Measurements from ENCODE around the gene EIF4E1B.

Gene EIF4E1B

DNA sequence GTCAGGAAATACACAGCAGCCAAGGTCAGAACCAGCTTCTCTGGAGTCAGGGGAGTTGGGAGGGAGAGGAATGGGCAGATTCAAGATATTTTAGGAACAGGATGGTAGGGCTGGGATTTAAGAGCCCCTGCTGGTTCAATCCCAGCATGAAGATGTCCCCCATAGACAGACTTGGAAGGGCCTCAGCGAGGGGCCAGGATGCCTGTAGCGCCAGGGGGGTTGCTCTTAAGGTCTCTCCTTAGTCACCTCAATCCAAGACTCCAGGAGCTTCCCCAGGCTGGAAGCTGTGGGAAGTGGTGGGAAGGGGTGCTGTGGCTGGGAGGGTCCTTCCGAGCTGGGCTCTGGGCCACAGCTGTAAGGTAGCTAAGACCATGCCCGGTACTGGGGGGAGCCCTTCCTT is 8.7 kb downstream of the EIF4E1B start:
- no peaks in the 10 kb centered on the region for H3K4me1 ChIP-seq (ENCODE audit: low read depth, poor library complexity, severe bottlenecking)
- no peak overlapping the region for H3K27ac ChIP-seq
- H3K9ac ChIP-seq = no peak overlapping the region
- no peak overlapping the region for H3K4me3 ChIP-seq (IDR thresholded peaks at IDR 0.05; ENCODE audit: insufficient read depth, low read depth, low read length)
- H3K27me3 ChIP-seq (ENCODE audit: insufficient read depth, low read depth) = no peaks in the 10 kb centered on the region
- no peak overlapping the region for H2AFZ ChIP-seq (ENCODE audit: low read depth)
- H3K4me2 ChIP-seq = no peak overlapping the region
- no peak for TF ChIP-seq CTCF (conservative IDR thresholded peaks at IDR 0.05; ENCODE audit: low read depth, low read length)
- no peaks in the 10 kb centered on the region for H4K20me1 ChIP-seq (ENCODE audit: insufficient read depth)
- no peaks in the 10 kb centered on the region for H3K36me3 ChIP-seq (ENCODE audit: insufficient read depth)
- H3K79me2 ChIP-seq (ENCODE audit: insufficient read depth, low read depth) = no peaks in the 10 kb centered on the region

DNA sequence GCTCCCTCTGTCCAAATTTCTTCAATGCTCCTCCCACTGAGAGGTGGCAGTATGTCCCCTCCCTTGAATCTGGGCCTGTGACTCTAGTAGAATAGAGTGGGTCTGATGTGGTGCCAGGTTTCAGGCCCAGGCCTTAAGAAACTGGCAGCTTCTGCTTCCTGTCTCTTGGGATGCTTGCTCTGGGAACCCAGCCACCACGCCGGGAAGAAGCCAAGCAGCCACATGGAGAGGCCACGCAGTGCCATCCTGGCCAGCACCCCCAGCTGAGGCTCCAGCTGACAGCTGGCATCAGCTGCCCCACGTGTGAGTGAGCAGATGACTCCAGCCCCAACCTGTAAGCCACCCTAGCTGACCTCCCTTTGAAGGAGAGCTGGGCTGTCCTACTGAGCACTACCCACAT is 9.5 kb downstream of the EIF4E1B start:
- no peak for TF ChIP-seq CTCF (conservative IDR thresholded peaks at IDR 0.05; ENCODE audit: low read depth, low read length)
- no peak overlapping the region for H3K4me2 ChIP-seq
- H4K20me1 ChIP-seq (ENCODE audit: insufficient read depth) = no peaks in the 10 kb centered on the region
- no peak overlapping the region for H3K27ac ChIP-seq
- no peaks in the 10 kb centered on the region for H3K36me3 ChIP-seq (ENCODE audit: insufficient read depth)
- no peaks in the 10 kb centered on the region for H3K27me3 ChIP-seq (ENCODE audit: insufficient read depth, low read depth)
- H2AFZ ChIP-seq (ENCODE audit: low read depth) = no peak overlapping the region
- no peak overlapping the region for H3K4me3 ChIP-seq (IDR thresholded peaks at IDR 0.05; ENCODE audit: insufficient read depth, low read depth, low read length)
- no peaks in the 10 kb centered on the region for H3K4me1 ChIP-seq (ENCODE audit: low read depth, poor library complexity, severe bottlenecking)
- H3K79me2 ChIP-seq (ENCODE audit: insufficient read depth, low read depth) = no peaks in the 10 kb centered on the region
- no peak overlapping the region for H3K9ac ChIP-seq

DNA sequence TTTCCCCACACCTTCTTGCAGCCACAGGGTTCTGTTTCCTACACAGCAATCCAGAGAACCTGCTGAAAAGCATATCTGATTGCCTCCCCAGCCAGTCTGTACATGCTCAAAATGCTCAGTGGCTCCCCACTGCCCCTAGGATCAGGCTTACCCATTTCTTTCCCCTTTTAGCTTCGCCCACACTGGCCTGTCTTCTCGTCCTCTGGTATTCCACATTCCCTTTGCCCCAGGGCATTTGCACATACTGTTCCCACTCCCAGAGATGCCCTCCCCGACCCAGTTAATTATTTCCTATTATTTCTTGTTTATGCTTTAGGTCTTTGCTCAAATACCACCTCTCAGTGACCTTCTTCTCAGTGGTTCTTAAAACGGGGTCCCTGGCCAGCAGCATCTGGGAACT is 10.1 kb downstream of the EIF4E1B start:
- H3K79me2 ChIP-seq (ENCODE audit: insufficient read depth, low read depth) = no peaks in the 10 kb centered on the region
- H3K27ac ChIP-seq = no peak overlapping the region
- no peaks in the 10 kb centered on the region for H4K20me1 ChIP-seq (ENCODE audit: insufficient read depth)
- H3K4me2 ChIP-seq = no peak overlapping the region
- H3K36me3 ChIP-seq (ENCODE audit: insufficient read depth) = no peaks in the 10 kb centered on the region
- H3K4me3 ChIP-seq (IDR thresholded peaks at IDR 0.05; ENCODE audit: insufficient read depth, low read depth, low read length) = no peak overlapping the region
- TF ChIP-seq CTCF (conservative IDR thresholded peaks at IDR 0.05; ENCODE audit: low read depth, low read length) = no peak
- no peak overlapping the region for H2AFZ ChIP-seq (ENCODE audit: low read depth)
- no peaks in the 10 kb centered on the region for H3K4me1 ChIP-seq (ENCODE audit: low read depth, poor library complexity, severe bottlenecking)
- no peak overlapping the region for H3K9ac ChIP-seq
- no peaks in the 10 kb centered on the region for H3K27me3 ChIP-seq (ENCODE audit: insufficient read depth, low read depth)

GRCh38 chr5:176642675-176643490 is 12.4 kb downstream of the EIF4E1B start:
- Histone ChIP-seq H3K4me3 (IDR thresholded peaks at IDR 0.05; ENCODE audit: insufficient read depth, low read depth, low read length) (no peak overlapping the region), H4K20me1 (ENCODE audit: insufficient read depth) (no peaks in the 10 kb centered on the region), H3K79me2 (ENCODE audit: insufficient read depth, low read depth) (no peaks in the 10 kb centered on the region), H3K9ac (no peak overlapping the region), H2AFZ (ENCODE audit: low read depth) (no peak overlapping the region), H3K27me3 (ENCODE audit: insufficient read depth, low read depth) (no peaks in the 10 kb centered on the region), H3K27ac (no peak overlapping the region), H3K4me1 (ENCODE audit: low read depth, poor library complexity, severe bottlenecking) (peaks cover 5% of the 10 kb centered on the region), H3K4me2 (no peak overlapping the region), H3K36me3 (ENCODE audit: insufficient read depth) (no peaks in the 10 kb centered on the region)
- TF ChIP-seq CTCF (conservative IDR thresholded peaks at IDR 0.05; ENCODE audit: low read depth, low read length) = no peak
